ENCODE data around the gene ERC2. TPM values are rescaled to one million over a fixed set of nuclear protein-coding genes. Genes with fewer than 3 reads are reported as not detected.

ERC2 gene
- total and polyA plus RNA-seq, 2 donors (not counting 3 experiments of a cell fraction or from before 2014, with no cell fraction given) = 5.6 to 15.5 TPM

DNA sequence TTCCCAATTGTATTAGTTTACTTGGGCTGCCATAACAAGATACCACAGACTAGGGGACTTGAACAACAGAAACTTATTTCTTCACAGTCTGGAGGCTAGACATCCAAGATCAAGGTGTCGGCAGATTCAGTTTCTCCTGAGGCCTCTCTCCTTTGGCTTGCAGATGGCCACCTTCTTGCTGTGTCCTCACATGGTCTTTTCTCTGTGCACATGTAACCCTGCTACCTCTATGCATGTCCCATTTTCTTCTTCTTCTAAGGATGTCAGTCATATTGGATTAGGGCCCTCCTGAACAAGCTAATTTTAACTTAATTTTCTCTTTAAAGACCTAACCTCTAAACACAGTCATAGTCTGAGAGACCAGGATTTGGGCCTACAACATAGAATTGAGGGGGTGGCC, 644.4 kb downstream of the ERC2 start:
- H3K27me3 ChIP-seq (ENCODE audit: control insufficient read depth in 2 of 2, insufficient read depth in 2 of 2, low read length in 2 of 2) = no peaks in the 10 kb centered on the region
- intact Hi-C loops (cut with micrococcal nuclease) (no loop called here), dilution Hi-C loops (cut with MboI; ENCODE audit: extremely low pct_ligation_motif_present, low sequenced_read_pairs) (no loop called here)
- ChIA-PET POLR2A (no interaction called here), CTCF (no interaction called here)
- no peak overlapping the region for H2AFZ ChIP-seq (ENCODE audit: low read depth, low read length)
- no peaks in the 10 kb centered on the region for H3K9me3 ChIP-seq (replicated peaks; ENCODE audit: control insufficient read depth, insufficient read depth, low read length)
- BruUV-seq (replicated peaks) = no TSS peak
- no peak overlapping the region for H3K27ac ChIP-seq (ENCODE audit: insufficient read depth, low read depth, low read length)
- TF ChIP-seq GATA2 (IDR thresholded peaks at IDR 0.05; ENCODE audit: insufficient read depth, insufficient read length, low read depth, low read length) (no peak), JUN (IDR thresholded peaks at IDR 0.05; ENCODE audit: borderline replicate concordance, insufficient read depth, insufficient read length, low read depth) (no peak), FOS (IDR thresholded peaks at IDR 0.05; ENCODE audit: borderline replicate concordance, insufficient read depth, low read length) (no peak), MYC (IDR thresholded peaks at IDR 0.05; ENCODE audit: low read depth, low read length) (no peak)
- TF ChIP-seq, protein P1, sequence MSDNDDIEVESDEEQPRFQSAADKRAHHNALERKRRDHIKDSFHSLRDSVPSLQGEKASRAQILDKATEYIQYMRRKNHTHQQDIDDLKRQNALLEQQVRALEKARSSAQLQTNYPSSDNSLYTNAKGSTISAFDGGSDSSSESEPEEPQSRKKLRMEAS (IDR thresholded peaks at IDR 0.05; ENCODE audit: insufficient read depth, insufficient read length) = no peak
- TF ChIP-seq, protein P2, sequence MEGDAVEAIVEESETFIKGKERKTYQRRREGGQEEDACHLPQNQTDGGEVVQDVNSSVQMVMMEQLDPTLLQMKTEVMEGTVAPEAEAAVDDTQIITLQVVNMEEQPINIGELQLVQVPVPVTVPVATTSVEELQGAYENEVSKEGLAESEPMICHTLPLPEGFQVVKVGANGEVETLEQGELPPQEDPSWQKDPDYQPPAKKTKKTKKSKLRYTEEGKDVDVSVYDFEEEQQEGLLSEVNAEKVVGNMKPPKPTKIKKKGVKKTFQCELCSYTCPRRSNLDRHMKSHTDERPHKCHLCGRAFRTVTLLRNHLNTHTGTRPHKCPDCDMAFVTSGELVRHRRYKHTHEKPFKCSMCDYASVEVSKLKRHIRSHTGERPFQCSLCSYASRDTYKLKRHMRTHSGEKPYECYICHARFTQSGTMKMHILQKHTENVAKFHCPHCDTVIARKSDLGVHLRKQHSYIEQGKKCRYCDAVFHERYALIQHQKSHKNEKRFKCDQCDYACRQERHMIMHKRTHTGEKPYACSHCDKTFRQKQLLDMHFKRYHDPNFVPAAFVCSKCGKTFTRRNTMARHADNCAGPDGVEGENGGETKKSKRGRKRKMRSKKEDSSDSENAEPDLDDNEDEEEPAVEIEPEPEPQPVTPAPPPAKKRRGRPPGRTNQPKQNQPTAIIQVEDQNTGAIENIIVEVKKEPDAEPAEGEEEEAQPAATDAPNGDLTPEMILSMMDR (IDR thresholded peaks at IDR 0.05; ENCODE audit: extremely low read depth in 1 of 2, insufficient read depth in 1 of 2, low read depth in 1 of 2, low read length in 2 of 2) = no peak
- H3K79me2 ChIP-seq (ENCODE audit: control insufficient read depth, insufficient read depth, low read length) = no peaks in the 10 kb centered on the region
- FAIRE-seq (no peak), DNase-seq (ENCODE audit: low read depth, low spot score) (no peak)
- no peaks in the 10 kb centered on the region for H3K36me3 ChIP-seq (ENCODE audit: control insufficient read depth in 2 of 2, extremely low read depth in 1 of 2, insufficient read depth in 2 of 2, low read length in 2 of 2)
- H3K4me2 ChIP-seq (ENCODE audit: insufficient read depth, low read length) = no peak overlapping the region
- no peak overlapping the region for H3K4me3 ChIP-seq (replicated peaks in 1 of 3; ENCODE audit: insufficient read depth in 1 of 3, low read depth in 1 of 3, low read length in 3 of 3)
- no peaks in the 10 kb centered on the region for H4K20me1 ChIP-seq (replicated peaks; ENCODE audit: control insufficient read depth, extremely low read depth, insufficient read depth, low read length)
- H3K4me1 ChIP-seq (ENCODE audit: control insufficient read depth, extremely low read depth, insufficient read depth, low read length) = no peaks in the 10 kb centered on the region
- H3K9me1 ChIP-seq (replicated peaks; ENCODE audit: control insufficient read depth, extremely low read depth, insufficient read depth, low read length) = no peaks in the 10 kb centered on the region
- H3K9ac ChIP-seq (replicated peaks; ENCODE audit: extremely low read depth, insufficient read depth, low read length) = no peak overlapping the region

DNA sequence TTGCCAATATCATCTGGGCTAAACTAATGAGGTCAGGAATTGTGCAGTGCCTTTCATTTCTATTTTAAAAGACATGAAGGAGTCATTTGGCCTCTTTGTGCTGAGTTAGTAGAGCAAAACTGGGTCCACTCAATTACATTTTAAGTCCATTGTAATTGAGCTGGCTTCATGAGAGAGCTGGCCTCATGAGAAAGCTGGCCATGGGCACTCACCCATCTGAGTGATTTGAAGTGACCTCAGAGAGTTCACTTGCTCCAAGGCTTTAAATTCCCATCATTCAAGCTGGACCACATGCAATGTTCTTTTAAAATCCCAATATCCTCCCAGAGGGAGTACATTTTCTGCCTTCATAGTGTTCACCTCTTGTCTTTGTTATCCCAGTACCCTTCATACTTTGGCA, 645.3 kb downstream of the ERC2 start:
- no peaks in the 10 kb centered on the region for H3K9me3 ChIP-seq (replicated peaks; ENCODE audit: control insufficient read depth, insufficient read depth, low read length)
- H3K9me1 ChIP-seq (replicated peaks; ENCODE audit: control insufficient read depth, extremely low read depth, insufficient read depth, low read length) = no peaks in the 10 kb centered on the region
- no peak overlapping the region for H3K9ac ChIP-seq (replicated peaks; ENCODE audit: extremely low read depth, insufficient read depth, low read length)
- ChIA-PET CTCF (no interaction called here), POLR2A (no interaction called here)
- H3K36me3 ChIP-seq (ENCODE audit: control insufficient read depth in 2 of 2, extremely low read depth in 1 of 2, insufficient read depth in 2 of 2, low read length in 2 of 2) = no peaks in the 10 kb centered on the region
- DNase-seq (ENCODE audit: low read depth, low spot score) (no peak), FAIRE-seq (no peak)
- TF ChIP-seq EZH2 (IDR thresholded peaks at IDR 0.05; ENCODE audit: borderline replicate concordance, low read depth, low read length, severe bottlenecking) (no peak), JUN (IDR thresholded peaks at IDR 0.05; ENCODE audit: borderline replicate concordance, insufficient read depth, insufficient read length, low read depth) (no peak), GATA2 (IDR thresholded peaks at IDR 0.05; ENCODE audit: insufficient read depth, insufficient read length, low read depth, low read length) (no peak), FOS (IDR thresholded peaks at IDR 0.05; ENCODE audit: borderline replicate concordance, insufficient read depth, low read length) (no peak), MYC (IDR thresholded peaks at IDR 0.05; ENCODE audit: low read depth, low read length) (no peak), POLR2AphosphoS5 (IDR thresholded peaks at IDR 0.05; ENCODE audit: insufficient read depth, low read depth, low read length) (no peak), POLR2A (IDR thresholded peaks at IDR 0.05; ENCODE audit: low read depth, low read length) (no peak)
- TF ChIP-seq, protein P2 (IDR thresholded peaks at IDR 0.05; ENCODE audit: extremely low read depth in 1 of 2, insufficient read depth in 1 of 2, low read depth in 1 of 2, low read length in 2 of 2) = no peak
- TF ChIP-seq, protein P1 (IDR thresholded peaks at IDR 0.05; ENCODE audit: insufficient read depth, insufficient read length) = no peak
- no peaks in the 10 kb centered on the region for H3K27me3 ChIP-seq (ENCODE audit: control insufficient read depth in 2 of 2, insufficient read depth in 2 of 2, low read length in 2 of 2)
- H3K79me2 ChIP-seq (ENCODE audit: control insufficient read depth, insufficient read depth, low read length) = no peaks in the 10 kb centered on the region
- H2AFZ ChIP-seq (ENCODE audit: low read depth, low read length) = no peak overlapping the region
- intact Hi-C loops (cut with micrococcal nuclease) = no loop called here
- dilution Hi-C loops (cut with MboI; ENCODE audit: extremely low pct_ligation_motif_present, low sequenced_read_pairs) = no loop called here
- no peaks in the 10 kb centered on the region for H4K20me1 ChIP-seq (replicated peaks; ENCODE audit: control insufficient read depth, extremely low read depth, insufficient read depth, low read length)
- BruUV-seq (replicated peaks) = no TSS peak
- no peaks in the 10 kb centered on the region for H3K4me1 ChIP-seq (ENCODE audit: control insufficient read depth, extremely low read depth, insufficient read depth, low read length)
- H3K4me3 ChIP-seq (replicated peaks in 1 of 3; ENCODE audit: insufficient read depth in 1 of 3, low read depth in 1 of 3, low read length in 3 of 3) = no peak overlapping the region
- no peak overlapping the region for H3K27ac ChIP-seq (ENCODE audit: insufficient read depth, low read depth, low read length)
- H3K4me2 ChIP-seq (ENCODE audit: insufficient read depth, low read length) = no peak overlapping the region
